GM12878 (cell line): ENCODE measurements around the gene BEX1.

Experiments used
- BCL11A ChIP-seq: IDR thresholded peaks from 2 replicates; pipeline ENCODE4 v1.6.1; 2011; ENCODE audit warnings: low read depth, low read length
- EP300 ChIP-seq, 2 experiments: fragments of 150-350 bp in 1 of 2; IDR thresholded peaks; 2 replicates each; pipeline ENCODE4 v1.6.1; 2011 to 2012; ENCODE audit warnings: low read depth in 2 of 2, low read length in 2 of 2, borderline replicate concordance in 1 of 2, improper control_type of control experiment in 1 of 2, inconsistent platforms in 1 of 2; ENCODE audit not compliant: control insufficient read depth in 1 of 2
- HDAC2 ChIP-seq: fragments of 200-600 bp; sonication (generic); IDR thresholded peaks from 2 replicates; pipeline ENCODE4 v1.6.1; 2017
- JUND ChIP-seq: IDR thresholded peaks from 2 replicates; pipeline ENCODE4 v1.6.1; 2012; ENCODE audit warnings: low read depth, mild to moderate bottlenecking, low read length, improper control_type of control experiment, moderate library complexity
- POLR2A ChIP-seq: IDR thresholded peaks from 2 replicates; pipeline ENCODE4 v1.6.1; 2011; ENCODE audit warnings: low read depth, mild to moderate bottlenecking, low read length
- RAD21 ChIP-seq: IDR thresholded peaks from 2 replicates; pipeline ENCODE4 v1.6.1; 2011; ENCODE audit warnings: mild to moderate bottlenecking, low read depth, low read length, moderate library complexity; ENCODE audit not compliant: insufficient read depth
- RFX5 ChIP-seq: IDR thresholded peaks from 2 replicates; pipeline ENCODE4 v1.6.1; 2011; ENCODE audit warnings: low read depth, low read length, improper control_type of control experiment
- TAF1 ChIP-seq: IDR thresholded peaks from 2 replicates; pipeline ENCODE4 v1.6.1; 2011; ENCODE audit warnings: mild to moderate bottlenecking, low read depth, low read length, borderline replicate concordance
- YBX1 ChIP-seq: fragments of 450-650 bp; IDR thresholded peaks from 2 replicates; pipeline ENCODE4 v1.6.1; 2016; ENCODE audit warnings: antibody characterized with exemption
- TF ChIP-seq, protein P1 (sequence below), 3 experiments: IDR thresholded peaks in 2 of 3; conservative IDR thresholded peaks in 1 of 3; 2 replicates each; pipeline ENCODE4 v1.5.1; 2011; ENCODE audit warnings: low read depth in 3 of 3, low read length in 3 of 3, mild to moderate bottlenecking in 3 of 3, control low read depth in 2 of 3, moderate library complexity in 2 of 3, inconsistent platforms in 1 of 3, mixed read lengths in 1 of 3; ENCODE audit not compliant: control insufficient read depth in 2 of 3, insufficient read depth in 1 of 3; ENCODE audit errors: extremely low read depth in 1 of 3

DNA sequence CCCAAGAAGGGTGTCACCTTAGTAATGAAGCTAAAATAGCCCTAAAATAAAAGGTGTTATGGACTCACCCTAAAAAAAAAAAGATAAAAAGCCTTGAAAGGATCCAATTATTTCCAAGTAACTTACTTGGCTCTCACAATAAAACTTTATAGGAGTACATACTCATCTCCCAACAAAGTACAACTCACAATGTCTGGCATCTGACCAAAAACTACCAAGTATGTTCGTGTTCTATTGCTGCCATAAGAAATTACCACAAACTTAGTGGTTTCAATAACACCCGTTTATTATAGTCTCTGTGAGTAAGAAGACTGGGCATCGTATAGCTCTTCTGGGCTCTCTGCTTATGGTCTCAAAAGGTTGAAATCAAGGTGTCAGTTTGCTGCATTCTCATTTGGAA, 51.0 kb downstream of the BEX1 start:
- TF ChIP-seq, protein P1, sequence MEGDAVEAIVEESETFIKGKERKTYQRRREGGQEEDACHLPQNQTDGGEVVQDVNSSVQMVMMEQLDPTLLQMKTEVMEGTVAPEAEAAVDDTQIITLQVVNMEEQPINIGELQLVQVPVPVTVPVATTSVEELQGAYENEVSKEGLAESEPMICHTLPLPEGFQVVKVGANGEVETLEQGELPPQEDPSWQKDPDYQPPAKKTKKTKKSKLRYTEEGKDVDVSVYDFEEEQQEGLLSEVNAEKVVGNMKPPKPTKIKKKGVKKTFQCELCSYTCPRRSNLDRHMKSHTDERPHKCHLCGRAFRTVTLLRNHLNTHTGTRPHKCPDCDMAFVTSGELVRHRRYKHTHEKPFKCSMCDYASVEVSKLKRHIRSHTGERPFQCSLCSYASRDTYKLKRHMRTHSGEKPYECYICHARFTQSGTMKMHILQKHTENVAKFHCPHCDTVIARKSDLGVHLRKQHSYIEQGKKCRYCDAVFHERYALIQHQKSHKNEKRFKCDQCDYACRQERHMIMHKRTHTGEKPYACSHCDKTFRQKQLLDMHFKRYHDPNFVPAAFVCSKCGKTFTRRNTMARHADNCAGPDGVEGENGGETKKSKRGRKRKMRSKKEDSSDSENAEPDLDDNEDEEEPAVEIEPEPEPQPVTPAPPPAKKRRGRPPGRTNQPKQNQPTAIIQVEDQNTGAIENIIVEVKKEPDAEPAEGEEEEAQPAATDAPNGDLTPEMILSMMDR (IDR thresholded peaks at IDR 0.05 in 2 of 3, conservative IDR thresholded peaks at IDR 0.05 in 1 of 3; ENCODE audit: control insufficient read depth in 2 of 3, extremely low read depth in 1 of 3, insufficient read depth in 1 of 3, low read depth in 3 of 3, low read length in 3 of 3), result no peak
- no peak for TF ChIP-seq YBX1
- no peak for TF ChIP-seq RFX5
- TF ChIP-seq JUND, result no peak
- TF ChIP-seq POLR2A, result no peak
- TF ChIP-seq RAD21, result no peak
- no peak for TF ChIP-seq BCL11A
- TF ChIP-seq EP300 (IDR thresholded peaks at IDR 0.05; ENCODE audit: borderline replicate concordance in 1 of 2, control insufficient read depth in 1 of 2, low read depth in 2 of 2, low read length in 2 of 2), result no peak
- TF ChIP-seq HDAC2, result no peak
- TF ChIP-seq TAF1, result no peak
